Dermis blood vessel endothelial cell (primary cell): ENCODE results near the gene TMPRSS11D. TPM values are rescaled to one million over a fixed set of nuclear protein-coding genes. Genes with fewer than 3 reads are reported as not detected.

Experiments
- DNase-seq: peaks from one replicate; pipeline ENCODE4 v3.0.0; 2010
- total RNA-seq: library from RNA; depleted of rRNA; stranded (reverse); fragments of >200 nt; gene quantifications from 2 replicates; pipeline ENCODE4 v1.2.3, GENCODE V29; 2014

Gene TMPRSS11D
- total RNA-seq, 1 donor from 2014 or later, result not detected

DNA sequence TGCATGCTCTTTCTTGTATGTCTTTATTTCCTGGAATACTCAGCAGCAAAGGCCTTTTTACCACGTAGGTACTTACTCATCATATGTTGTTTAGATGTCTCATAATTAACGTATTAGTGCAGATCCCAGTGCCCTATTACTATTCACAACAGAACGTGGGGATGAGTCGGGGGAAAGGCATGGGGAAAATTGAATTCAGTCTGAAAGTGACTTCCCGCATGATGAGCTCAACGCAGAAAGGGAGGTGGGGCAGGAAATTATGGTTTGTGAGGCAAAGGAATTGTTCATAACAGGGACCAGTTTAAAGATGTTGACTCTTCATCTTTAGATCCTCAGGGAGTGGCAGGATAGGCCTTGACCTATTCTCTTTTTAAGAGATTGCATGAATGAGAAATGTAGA lies 2.0 kb upstream of the TMPRSS11D start:
- DNase-seq, result peak; percentile 73

- DNase-seq, result no peak
Measured at GRCh38 chr4:67884701-67885100, 899 bp upstream of the TMPRSS11D start.

- DNase-seq, result no peak
Measured at GRCh38 chr4:67883458-67883857, 344 bp downstream of the TMPRSS11D start.

- DNase-seq, result no peak
Measured at GRCh38 chr4:67880866-67881610, 2.8 kb downstream of the TMPRSS11D start.

DNA sequence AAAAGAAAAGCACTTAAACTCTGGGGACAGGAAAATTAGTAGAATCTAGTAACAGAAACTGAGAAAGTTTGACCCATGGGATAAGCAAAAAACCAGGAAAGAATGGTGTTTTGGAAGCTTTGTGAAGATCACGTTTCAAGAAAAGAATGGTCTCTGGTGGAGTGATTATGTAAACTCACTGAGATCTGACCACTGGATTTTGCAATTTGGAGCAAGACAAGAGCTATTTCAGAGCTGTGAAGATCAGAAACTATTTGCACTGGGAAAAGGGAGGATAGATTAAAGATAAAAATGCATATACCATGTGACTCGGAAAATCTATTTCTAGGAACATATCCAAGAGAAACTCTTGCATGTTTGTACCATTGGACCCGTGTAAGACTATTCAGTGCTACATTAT lies 4.3 kb downstream of the TMPRSS11D start:
- no peak for DNase-seq

DNA sequence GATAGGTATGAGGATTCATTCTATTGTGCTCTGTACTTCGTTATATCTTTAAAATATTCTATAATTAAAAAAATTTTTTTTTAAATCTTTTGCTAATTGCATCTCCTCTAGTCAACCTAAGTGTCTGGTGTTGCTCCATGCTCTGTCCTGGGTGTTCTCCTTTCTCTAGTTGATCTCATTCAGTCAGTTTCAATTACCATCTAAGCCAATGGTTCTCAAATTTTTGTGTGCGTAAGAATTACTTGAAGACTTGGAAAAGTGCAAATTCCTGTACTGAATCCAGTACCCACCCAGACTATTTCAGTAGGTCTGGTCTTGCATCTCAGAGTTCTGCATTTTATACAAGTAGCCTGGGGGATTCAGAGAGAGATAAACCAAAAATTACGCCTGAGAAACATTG lies 6.7 kb downstream of the TMPRSS11D start:
- no peak for DNase-seq

GRCh38 chr4:67874986-67875385 lies 8.8 kb downstream of the TMPRSS11D start:
- no peak for DNase-seq

GRCh38 chr4:67873116-67873515 lies 10.7 kb downstream of the TMPRSS11D start:
- no peak for DNase-seq

DNA sequence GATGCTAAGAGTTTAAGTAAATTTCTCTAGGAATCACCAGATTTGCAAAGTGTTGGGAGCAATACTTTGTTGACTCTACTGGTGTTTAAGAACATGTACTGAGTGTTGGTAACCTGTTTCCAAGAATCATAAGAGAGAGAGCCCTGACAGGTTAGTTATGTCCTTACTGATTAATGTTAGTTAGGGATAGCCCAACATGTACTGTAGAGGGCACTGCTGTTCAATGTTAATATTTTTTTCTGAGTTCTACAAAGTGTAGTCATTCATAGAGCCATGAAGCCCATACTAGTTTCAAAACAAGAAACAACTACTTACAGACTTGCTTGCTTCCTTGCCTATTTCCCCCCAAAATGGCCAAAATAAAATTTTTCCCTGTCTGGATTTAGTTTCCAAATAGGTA lies 11.9 kb downstream of the TMPRSS11D start:
- DNase-seq, result peak; percentile 68

DNA sequence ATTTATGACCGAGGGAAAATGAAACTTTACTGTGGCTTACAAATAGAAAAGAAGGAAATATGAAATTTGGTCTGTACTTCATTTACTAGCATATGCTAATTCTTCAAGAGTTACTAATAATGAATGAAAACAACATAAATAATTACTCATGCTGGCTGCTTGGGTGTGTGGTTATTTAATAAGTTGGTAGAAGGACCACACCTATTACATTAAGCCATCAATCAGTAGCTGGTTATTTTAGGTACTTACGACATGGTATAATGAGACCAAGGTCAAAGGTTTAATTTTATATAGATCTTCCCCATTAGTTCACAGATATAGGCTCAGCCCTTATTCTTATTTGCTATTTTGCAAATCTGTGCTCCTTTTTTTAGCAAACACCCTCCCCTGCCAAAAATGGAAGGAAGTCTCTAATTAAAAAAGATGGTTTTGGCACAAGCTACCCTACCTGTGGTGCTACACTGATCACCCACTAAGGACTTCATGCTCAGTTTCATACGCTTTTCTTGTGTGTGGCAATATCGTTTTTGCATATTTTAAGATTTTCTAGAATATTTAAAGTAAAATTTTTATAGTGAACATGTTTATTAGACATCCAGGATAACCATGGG lies 14.1 kb downstream of the TMPRSS11D start:
- no peak for DNase-seq

- no peak for DNase-seq
Measured at GRCh38 chr4:67861513-67861912, 22.3 kb downstream of the TMPRSS11D start.

DNA sequence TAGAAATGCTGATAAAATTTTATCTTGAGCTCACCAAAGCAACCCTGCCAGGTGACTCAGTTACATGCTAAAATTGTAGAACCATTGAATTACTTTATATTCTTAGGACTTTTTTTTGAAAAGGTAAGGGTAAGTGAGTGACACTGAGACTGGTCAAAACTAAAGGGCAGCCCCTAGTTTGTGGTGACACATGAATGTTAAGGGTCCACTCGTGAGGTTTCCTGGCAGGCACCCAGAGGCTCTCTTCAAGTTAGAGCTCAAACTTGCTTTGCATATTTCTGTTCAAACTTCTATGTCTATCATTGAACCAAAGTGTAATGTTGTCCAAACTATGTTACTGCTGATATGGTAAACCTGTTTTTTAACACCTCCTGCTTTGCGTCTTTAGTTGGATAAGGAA lies 30.5 kb downstream of the TMPRSS11D start:
- no peak for DNase-seq

DNA sequence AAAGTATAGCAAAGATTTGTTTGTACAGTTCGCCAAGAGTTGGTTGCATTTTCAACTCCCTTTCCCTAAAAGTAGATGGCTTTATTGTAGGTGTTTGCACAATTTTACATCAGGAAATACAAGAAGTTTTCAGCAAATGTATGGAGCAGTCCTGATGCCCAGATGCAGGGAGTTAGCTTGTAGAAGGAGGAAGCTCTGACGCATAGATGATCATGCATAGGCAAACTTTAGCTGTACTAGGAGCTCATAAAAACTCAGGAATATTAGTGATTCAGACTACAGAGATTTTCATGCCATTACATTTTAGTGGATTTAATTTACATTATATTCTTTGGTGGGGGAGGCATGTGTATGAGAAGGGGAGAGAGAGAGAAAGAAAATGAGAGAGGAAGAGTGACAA lies 62.9 kb downstream of the TMPRSS11D start:
- no peak for DNase-seq

- no peak for DNase-seq
Measured at GRCh38 chr4:67810011-67810410, 73.8 kb downstream of the TMPRSS11D start.

DNA sequence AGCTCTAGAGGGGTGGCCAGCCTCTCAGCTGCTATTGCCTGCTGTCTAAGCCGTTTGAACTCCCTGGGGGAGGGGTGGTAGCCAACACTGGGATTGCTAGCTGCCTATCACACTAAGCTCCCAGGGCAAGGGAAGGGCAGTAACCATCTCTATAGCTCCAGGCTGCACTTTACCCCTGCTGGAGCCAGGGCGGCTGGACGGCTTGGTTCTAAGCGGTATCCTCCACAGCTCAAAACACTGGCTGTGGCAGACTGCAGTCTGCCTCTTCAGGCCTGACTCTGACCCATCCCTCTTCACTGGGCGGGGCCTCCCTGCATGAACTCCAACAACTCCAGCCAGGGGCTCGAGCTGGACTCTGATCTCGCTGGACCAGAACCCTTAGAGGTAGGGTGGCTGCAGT lies 74.3 kb downstream of the TMPRSS11D start:
- no peak for DNase-seq

GRCh38 chr4:67796810-67797209 lies 87.0 kb downstream of the TMPRSS11D start:
- DNase-seq, result no peak

GRCh38 chr4:67790721-67791120 lies 93.1 kb downstream of the TMPRSS11D start:
- no peak for DNase-seq

DNA sequence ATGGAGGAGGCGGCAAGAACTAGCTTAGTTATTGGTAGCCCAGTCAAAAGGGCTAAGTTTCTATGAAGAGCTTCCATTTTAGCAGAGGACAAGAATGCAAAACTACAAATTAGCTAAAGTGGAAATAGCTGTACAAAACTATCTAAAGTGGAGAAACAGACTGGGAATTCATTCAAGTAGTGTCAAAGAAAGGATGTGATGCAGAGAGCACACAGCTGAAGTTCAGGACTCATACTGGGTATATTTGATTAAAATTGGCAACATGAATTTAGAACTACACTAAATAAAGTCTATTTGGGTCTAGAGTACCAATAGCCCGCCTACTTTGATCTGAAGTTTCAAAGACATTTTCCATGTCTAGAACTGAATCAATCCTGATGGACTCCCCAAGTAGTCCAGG lies 96.5 kb downstream of the TMPRSS11D start:
- no peak for DNase-seq

GRCh38 chr4:67785528-67785927 lies 98.3 kb downstream of the TMPRSS11D start:
- no peak for DNase-seq

- no peak for DNase-seq
Measured at GRCh38 chr4:67779631-67780030, 104.2 kb downstream of the TMPRSS11D start.

- DNase-seq, result no peak
Measured at GRCh38 chr4:67776746-67777145, 107.1 kb downstream of the TMPRSS11D start.
